ENCODE data around the gene PKDCC. TPM values are rescaled to one million over a fixed set of nuclear protein-coding genes. Genes with fewer than 3 reads are reported as not detected.
A peak's percentile ranks its signal among the peaks of the same experiment; 100 is the strongest.

Gene PKDCC
- total and polyA plus RNA-seq, 2 of the 13 experiments (the other 11 are each of a cell fraction or from before 2014, with no cell fraction given), result 52.6 to 58.8 TPM

DNA sequence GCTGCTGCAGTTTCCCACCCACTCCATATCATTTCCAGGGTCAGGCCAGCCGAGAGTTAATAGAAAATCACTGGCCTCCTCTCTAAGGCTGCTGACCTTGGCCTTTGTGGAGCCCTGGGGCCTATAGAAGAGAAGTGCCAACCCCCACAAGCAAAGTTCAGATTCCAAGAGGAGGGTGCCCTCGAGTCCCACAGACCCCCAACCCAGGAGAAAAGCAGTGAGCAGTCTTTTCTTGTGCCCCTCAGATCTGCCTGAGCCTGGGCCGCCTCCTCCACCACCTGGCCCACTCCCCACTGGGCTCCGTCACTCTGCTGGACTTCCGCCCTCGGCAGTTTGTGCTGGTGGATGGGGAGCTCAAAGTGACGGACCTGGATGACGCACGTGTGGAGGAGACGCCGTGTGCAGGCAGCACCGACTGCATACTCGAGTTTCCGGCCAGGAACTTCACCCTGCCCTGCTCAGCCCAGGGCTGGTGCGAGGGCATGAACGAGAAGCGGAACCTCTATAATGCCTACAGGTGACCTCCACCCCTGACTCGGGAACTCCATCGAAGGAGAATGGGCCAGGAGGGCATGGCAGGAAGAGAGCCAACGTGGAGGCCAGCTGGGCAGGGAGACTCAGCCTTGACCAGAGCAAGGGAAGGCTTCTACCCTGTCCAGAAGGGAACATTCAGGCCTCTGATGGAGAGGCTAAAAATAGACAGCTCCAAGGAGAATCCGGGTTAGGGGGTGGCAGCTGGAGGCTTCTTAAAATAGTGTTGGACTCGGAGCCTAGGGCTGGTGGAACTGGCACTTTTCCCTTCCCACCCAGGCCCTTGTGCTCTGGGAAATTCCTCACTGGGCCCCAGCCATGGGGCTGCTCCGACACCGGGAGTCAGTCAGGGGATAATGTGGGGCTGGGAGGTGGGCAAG, 6.2 kb downstream of the PKDCC start (continued):
- TF ChIP-seq, protein P1, sequence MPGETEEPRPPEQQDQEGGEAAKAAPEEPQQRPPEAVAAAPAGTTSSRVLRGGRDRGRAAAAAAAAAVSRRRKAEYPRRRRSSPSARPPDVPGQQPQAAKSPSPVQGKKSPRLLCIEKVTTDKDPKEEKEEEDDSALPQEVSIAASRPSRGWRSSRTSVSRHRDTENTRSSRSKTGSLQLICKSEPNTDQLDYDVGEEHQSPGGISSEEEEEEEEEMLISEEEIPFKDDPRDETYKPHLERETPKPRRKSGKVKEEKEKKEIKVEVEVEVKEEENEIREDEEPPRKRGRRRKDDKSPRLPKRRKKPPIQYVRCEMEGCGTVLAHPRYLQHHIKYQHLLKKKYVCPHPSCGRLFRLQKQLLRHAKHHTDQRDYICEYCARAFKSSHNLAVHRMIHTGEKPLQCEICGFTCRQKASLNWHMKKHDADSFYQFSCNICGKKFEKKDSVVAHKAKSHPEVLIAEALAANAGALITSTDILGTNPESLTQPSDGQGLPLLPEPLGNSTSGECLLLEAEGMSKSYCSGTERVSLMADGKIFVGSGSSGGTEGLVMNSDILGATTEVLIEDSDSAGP (CRISPR knock-in tag; IDR thresholded peaks at IDR 0.05; ENCODE audit: borderline replicate concordance), result peak; percentile 58
- TF ChIP-seq ZNF160 (CRISPR knock-in tag; IDR thresholded peaks at IDR 0.05) (no peak), ZNF10 (CRISPR knock-in tag; IDR thresholded peaks at IDR 0.05; ENCODE audit: borderline replicate concordance, low read depth) (no peak), ZNF644 (CRISPR knock-in tag; IDR thresholded peaks at IDR 0.05; ENCODE audit: low read depth) (0 out of 2 replicates have a peak, but pooled peaks have one; percentile 42), ZNF292 (CRISPR knock-in tag; IDR thresholded peaks at IDR 0.05; ENCODE audit: borderline replicate concordance, low read depth) (no peak), HES4 (CRISPR knock-in tag; IDR thresholded peaks at IDR 0.05; ENCODE audit: borderline replicate concordance) (no peak), ZNF331 (CRISPR knock-in tag; IDR thresholded peaks at IDR 0.05) (peak; percentile 54), ZNF225 (CRISPR knock-in tag; IDR thresholded peaks at IDR 0.05) (no peak), HHEX (CRISPR knock-in tag; IDR thresholded peaks at IDR 0.05) (no peak), ZNF282 (IDR thresholded peaks at IDR 0.05; ENCODE audit: partially characterized antibody) (no peak), MAFF (IDR thresholded peaks at IDR 0.05; ENCODE audit: low read depth, low read length) (no peak)
- TF ChIP-seq, protein P2, sequence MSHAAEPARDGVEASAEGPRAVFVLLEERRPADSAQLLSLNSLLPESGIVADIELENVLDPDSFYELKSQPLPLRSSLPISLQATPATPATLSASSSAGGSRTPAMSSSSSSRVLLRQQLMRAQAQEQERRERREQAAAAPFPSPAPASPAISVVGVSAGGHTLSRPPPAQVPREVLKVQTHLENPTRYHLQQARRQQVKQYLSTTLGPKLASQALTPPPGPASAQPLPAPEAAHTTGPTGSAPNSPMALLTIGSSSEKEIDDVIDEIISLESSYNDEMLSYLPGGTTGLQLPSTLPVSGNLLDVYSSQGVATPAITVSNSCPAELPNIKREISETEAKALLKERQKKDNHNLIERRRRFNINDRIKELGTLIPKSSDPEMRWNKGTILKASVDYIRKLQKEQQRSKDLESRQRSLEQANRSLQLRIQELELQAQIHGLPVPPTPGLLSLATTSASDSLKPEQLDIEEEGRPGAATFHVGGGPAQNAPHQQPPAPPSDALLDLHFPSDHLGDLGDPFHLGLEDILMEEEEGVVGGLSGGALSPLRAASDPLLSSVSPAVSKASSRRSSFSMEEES (CRISPR knock-in tag; IDR thresholded peaks at IDR 0.05), result no peak
- TF ChIP-seq, protein P3, sequence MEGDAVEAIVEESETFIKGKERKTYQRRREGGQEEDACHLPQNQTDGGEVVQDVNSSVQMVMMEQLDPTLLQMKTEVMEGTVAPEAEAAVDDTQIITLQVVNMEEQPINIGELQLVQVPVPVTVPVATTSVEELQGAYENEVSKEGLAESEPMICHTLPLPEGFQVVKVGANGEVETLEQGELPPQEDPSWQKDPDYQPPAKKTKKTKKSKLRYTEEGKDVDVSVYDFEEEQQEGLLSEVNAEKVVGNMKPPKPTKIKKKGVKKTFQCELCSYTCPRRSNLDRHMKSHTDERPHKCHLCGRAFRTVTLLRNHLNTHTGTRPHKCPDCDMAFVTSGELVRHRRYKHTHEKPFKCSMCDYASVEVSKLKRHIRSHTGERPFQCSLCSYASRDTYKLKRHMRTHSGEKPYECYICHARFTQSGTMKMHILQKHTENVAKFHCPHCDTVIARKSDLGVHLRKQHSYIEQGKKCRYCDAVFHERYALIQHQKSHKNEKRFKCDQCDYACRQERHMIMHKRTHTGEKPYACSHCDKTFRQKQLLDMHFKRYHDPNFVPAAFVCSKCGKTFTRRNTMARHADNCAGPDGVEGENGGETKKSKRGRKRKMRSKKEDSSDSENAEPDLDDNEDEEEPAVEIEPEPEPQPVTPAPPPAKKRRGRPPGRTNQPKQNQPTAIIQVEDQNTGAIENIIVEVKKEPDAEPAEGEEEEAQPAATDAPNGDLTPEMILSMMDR (CRISPR knock-in tag; IDR thresholded peaks at IDR 0.05), result 0 out of 2 replicates have a peak, but pooled peaks have one; percentile 8
- TF ChIP-seq, protein P4, sequence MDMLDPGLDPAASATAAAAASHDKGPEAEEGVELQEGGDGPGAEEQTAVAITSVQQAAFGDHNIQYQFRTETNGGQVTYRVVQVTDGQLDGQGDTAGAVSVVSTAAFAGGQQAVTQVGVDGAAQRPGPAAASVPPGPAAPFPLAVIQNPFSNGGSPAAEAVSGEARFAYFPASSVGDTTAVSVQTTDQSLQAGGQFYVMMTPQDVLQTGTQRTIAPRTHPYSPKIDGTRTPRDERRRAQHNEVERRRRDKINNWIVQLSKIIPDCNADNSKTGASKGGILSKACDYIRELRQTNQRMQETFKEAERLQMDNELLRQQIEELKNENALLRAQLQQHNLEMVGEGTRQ (IDR thresholded peaks at IDR 0.05; ENCODE audit: low read depth, low read length), result no peak
- TF ChIP-seq, protein P4 (CRISPR knock-in tag; IDR thresholded peaks at IDR 0.05; ENCODE audit: borderline replicate concordance), result no peak

All from HepG2 (cell line).